Ishikawa (cell line): ENCODE data around the gene MAP7.

Experiments
- EP300 ChIP-seq: IDR thresholded peaks from 2 replicates; pipeline ENCODE4 v1.6.1; 2012; ENCODE audit warnings: borderline replicate concordance
- TCF12 ChIP-seq: IDR thresholded peaks from 2 replicates; pipeline ENCODE4 v1.6.1; 2012; ENCODE audit warnings: low read depth

- TF ChIP-seq TCF12 (no peak), EP300 (no peak)
Observed at GRCh38 chr6:136412410-136412809, 137.8 kb downstream of the MAP7 start.
